ENCODE results near the gene DDX31.

Gene DDX31

DNA sequence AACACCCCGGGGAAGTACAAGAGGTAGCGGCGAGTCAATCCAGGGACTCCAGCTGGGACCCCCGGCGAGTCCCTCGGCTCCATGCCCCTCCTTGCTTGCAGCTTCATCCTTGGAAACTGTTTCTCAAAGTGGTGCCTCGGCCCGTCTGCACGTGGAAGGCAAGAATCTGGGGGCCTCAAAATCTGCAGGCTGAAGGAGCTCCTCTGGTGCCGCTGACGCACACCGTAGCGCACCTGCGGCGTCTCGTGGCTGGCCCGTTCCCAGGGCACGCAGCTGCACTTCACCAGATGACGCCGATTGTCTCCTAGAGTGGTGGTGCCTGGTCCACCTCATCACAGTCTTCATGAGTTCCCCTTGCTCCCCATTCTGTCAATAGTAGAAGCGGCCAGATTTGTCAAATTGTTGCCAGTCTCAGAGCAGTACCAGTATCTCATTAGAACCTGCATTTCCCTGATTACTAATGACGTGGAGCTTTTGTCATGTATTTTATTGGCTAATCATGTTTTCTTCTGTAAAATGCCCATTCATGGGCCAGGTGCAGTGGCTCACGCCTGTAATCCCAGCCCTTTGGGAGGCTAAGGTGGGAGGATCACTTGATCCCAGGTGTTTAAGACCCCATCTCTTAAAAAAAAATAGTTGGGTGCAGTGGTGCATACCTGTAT is 39.1 kb upstream of the DDX31 start:
- no peak overlapping the region for H3K27ac ChIP-seq
- TF ChIP-seq ZFX (IDR thresholded peaks at IDR 0.05), result no peak

DNA sequence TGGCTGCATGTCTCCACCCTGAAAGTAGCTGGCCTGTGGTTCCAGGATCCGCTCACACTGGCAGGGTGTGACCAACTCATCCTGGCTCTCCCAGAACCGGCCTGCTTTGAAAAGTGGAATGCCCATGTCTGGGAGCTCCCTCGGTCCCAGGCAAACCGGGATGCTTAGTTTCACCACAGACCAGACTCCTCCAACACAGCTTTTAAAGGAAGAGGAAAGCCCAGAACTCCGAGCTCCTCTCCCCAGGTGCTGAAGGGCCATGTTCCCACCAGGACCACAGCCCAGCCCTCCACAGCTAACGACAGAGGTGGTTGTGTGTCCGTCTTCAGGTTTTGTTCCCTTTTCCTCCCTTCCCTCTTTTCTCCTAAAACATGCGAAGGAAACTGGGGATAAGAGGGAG is 38.5 kb upstream of the DDX31 start:
- TF ChIP-seq, protein P1, sequence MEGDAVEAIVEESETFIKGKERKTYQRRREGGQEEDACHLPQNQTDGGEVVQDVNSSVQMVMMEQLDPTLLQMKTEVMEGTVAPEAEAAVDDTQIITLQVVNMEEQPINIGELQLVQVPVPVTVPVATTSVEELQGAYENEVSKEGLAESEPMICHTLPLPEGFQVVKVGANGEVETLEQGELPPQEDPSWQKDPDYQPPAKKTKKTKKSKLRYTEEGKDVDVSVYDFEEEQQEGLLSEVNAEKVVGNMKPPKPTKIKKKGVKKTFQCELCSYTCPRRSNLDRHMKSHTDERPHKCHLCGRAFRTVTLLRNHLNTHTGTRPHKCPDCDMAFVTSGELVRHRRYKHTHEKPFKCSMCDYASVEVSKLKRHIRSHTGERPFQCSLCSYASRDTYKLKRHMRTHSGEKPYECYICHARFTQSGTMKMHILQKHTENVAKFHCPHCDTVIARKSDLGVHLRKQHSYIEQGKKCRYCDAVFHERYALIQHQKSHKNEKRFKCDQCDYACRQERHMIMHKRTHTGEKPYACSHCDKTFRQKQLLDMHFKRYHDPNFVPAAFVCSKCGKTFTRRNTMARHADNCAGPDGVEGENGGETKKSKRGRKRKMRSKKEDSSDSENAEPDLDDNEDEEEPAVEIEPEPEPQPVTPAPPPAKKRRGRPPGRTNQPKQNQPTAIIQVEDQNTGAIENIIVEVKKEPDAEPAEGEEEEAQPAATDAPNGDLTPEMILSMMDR (conservative IDR thresholded peaks at IDR 0.05), result no peak
- no peak for TF ChIP-seq ZFX (IDR thresholded peaks at IDR 0.05)
- no peak overlapping the region for H3K27ac ChIP-seq

DNA sequence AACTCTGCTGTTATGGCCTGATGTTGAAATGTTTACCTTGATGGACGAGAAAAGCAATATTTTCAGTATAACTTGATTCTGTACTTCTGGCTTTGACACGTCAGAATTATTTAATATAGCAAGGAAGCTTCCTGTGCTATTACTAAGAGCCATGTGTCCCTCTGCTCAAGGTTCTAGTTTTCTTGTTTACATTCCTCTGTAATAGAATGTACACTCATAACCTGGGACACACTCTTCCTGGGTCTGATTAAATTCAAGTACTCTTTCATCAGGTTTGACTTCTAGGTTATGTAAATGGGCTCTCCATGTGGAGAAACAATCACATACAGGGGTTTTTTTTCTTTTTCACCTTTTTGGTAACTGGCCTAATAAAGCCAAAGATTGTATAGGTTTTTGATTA is 33.6 kb upstream of the DDX31 start:
- no peak for TF ChIP-seq ZFX (IDR thresholded peaks at IDR 0.05)
- TF ChIP-seq, protein P1 (conservative IDR thresholded peaks at IDR 0.05), result no peak

DNA sequence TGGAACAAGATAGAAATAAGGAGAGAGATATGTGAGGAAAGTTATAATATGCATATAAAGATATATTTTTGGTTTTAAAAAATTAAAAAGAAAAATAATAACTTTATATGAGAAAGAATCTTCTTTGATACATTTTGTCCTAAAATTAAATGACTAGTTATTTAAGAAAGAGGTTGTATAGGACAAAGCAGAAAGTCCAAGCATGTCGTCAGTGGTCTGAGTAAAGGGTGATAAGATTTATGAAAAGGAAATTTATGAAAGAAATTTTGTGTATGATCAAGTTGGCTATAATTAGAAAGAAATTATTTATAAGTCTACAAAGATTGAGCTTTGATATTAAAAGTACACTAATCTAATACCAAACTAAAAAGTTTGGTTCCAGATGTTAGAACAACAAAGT is 32.5 kb upstream of the DDX31 start:
- no peak overlapping the region for H3K27ac ChIP-seq
- TF ChIP-seq, protein P1 (conservative IDR thresholded peaks at IDR 0.05), result no peak
- TF ChIP-seq ZFX (IDR thresholded peaks at IDR 0.05), result no peak

More for the DNA sequence above, 33.6 kb upstream of the DDX31 start:
- H3K27ac ChIP-seq, result no peak overlapping the region

DNA sequence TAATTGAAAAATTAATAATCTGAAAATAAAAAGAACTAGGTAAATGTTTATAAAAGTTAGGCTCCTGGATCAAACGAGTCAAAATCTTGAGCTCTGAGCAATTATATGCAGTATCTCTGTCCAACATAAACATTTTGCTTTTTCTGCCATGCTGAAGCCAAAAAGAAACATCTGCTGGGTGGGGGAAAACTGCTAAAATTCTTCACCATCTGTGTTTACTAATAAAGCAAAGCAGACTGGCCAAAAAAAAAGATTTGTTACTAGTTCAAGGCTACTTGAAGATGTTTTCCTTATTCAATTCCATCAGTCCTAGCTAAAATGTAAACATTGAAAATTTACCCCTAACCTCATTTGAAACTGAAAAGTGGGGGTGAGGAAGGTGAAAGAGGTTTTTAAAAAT is 30.2 kb upstream of the DDX31 start:
- TF ChIP-seq ZFX (IDR thresholded peaks at IDR 0.05), result no peak
- TF ChIP-seq, protein P1 (conservative IDR thresholded peaks at IDR 0.05), result no peak
- no peak overlapping the region for H3K27ac ChIP-seq

DNA sequence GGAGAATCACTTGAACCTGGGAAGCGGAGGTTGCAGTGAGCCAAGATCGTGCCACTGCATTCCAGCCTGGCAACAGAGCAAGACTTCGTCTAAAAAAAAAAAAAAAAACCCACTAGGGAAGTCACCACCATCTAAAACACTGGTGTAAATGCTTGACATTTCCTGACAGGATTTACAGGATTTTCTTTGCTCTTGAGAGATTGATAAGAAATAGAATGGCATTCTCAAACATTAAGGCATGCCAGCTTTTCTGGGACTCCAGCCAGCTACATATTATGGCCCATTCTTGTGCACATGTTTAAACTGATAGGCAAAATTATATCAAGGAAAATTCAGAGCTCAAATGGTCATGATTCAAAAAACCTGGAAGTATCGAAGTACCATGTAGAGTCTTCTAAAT is 29.2 kb upstream of the DDX31 start:
- peak overlapping the region; percentile 17; the same call in 1 of the 2 replicates for H3K27ac ChIP-seq
- TF ChIP-seq, protein P1 (conservative IDR thresholded peaks at IDR 0.05), result no peak
- no peak for TF ChIP-seq ZFX (IDR thresholded peaks at IDR 0.05)

DNA sequence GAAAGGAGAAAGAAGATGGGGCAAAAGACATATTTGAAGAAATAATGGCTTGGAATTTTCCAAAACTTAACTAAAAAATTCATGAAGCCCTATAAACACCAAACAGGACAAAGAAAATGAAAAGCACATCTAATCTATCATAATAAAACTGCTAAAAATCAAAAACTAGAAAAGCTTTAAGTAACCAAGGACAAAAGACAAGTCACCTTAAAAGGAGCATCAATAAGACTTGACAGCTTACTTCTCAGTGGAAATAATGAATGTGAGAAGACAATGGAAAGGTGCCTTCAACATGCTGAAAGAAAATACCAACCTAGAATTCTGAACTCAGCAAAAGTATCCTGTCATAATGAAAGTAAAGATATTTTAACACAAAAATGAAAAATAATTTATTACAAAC is 27.4 kb upstream of the DDX31 start:
- no peak overlapping the region for H3K27ac ChIP-seq
- TF ChIP-seq ZFX (IDR thresholded peaks at IDR 0.05), result no peak
- TF ChIP-seq, protein P1 (conservative IDR thresholded peaks at IDR 0.05), result no peak

DNA sequence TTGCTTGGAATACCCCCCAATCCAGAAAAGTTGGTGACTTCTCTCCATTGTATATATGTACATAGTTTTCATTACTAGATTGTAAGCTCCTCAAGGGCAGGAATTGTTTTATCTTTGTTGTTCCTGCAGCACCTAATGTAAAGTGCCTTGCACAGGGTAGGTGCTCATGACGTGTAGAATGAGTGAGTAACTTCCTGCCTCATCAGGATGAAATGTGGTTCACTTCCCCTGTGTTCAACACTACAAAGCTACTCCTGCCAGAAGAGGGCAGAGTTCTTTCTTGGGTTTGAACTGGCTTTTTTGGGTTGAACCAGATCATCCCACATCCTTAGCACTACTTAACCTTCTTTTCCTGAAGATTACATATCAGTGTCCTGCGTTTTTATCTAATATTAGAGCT is 24.4 kb upstream of the DDX31 start:
- TF ChIP-seq ZFX (IDR thresholded peaks at IDR 0.05), result no peak
- TF ChIP-seq, protein P1 (conservative IDR thresholded peaks at IDR 0.05), result peak; percentile 33
- no peak overlapping the region for H3K27ac ChIP-seq

Measured in C4-2B (cell line).